Stomach (tissue), 9 donors: ENCODE results near the gene TBC1D14. TPM values are rescaled to one million over a fixed set of nuclear protein-coding genes. Genes with fewer than 3 reads are reported as not detected.

Experiments used
- DNase-seq, 2 donors: peaks; one replicate each; pipeline versions ENCODE4 v3.0.0 to v3.0.0-alpha.2; 2013 to 2019
- H3K27ac ChIP-seq, 5 donors: fragments of 200-600 bp in 4 of 5; sonication (generic) in 4 of 5; one replicate each; pipeline ENCODE4 v1.5.1; 2013 to 2019; ENCODE audit warnings: mild to moderate bottlenecking in 1 of 5, moderate library complexity in 1 of 5
- H3K27me3 ChIP-seq, 3 donors: fragments of 200-600 bp; sonication (generic); one replicate each; pipeline ENCODE4 v1.5.1; 2017 to 2019; ENCODE audit warnings: mixed run types in 1 of 3
- H3K36me3 ChIP-seq, 4 donors: fragments of 200-600 bp; sonication (generic); 1 replicate in 3 of 4; 2 replicates in 1 of 4; pipeline ENCODE4 v1.5.1; 2016 to 2019
- H3K4me1 ChIP-seq, 4 donors: fragments of 200-600 bp; sonication (generic); one replicate each; pipeline ENCODE4 v1.5.1; 2016 to 2019
- H3K4me3 ChIP-seq, 4 donors: fragments of 200-600 bp; sonication (generic) in 3 of 4; one replicate each; pipeline ENCODE4 v1.5.1; 2016 to 2019; ENCODE audit warnings: mild to moderate bottlenecking in 1 of 4
- H3K9me3 ChIP-seq, 4 donors: fragments of 200-600 bp; sonication (generic); one replicate each; pipeline ENCODE4 v1.5.1; 2016 to 2019
- EP300 ChIP-seq: sonication (generic); formaldehyde crosslinking; IDR thresholded peaks from one replicate; pipeline ENCODE4 v1.6.1; 2017; ENCODE audit warnings: antibody characterized with exemption
- POLR2A ChIP-seq, 4 donors: fragments of 450-650 bp; IDR thresholded peaks; one replicate each; pipeline ENCODE4 v1.6.1; 2016; ENCODE audit warnings: antibody characterized with exemption in 4 of 4, control low read depth in 2 of 4, mild to moderate bottlenecking in 1 of 4, moderate library complexity in 1 of 4
- POLR2AphosphoS5 ChIP-seq, 3 donors: sonication (generic); formaldehyde crosslinking; IDR thresholded peaks; one replicate each; pipeline ENCODE4 v1.6.1; 2016; ENCODE audit warnings: antibody characterized with exemption in 3 of 3
- WGBS, 5 donors: extraction: QIAGEN DNeasy Blood & Tissue Kit in 3 of 5; methylation state at CpG; one replicate each; pipeline versions ENCODE4 v1.1.5 to v1.1.7; 2013 to 2018; 5-methylcytosine and 5-hydroxymethylcytosine counted together
- intact Hi-C: fragments of 100-400 bp; cut with DNase I; formaldehyde crosslinking; loops from one replicate; pipeline ENCODE4 v1.15.1; 2023; ENCODE audit warnings: low total_unique reads
- polyA plus RNA-seq, 3 donors: library from polyadenylated mRNA; stranded (reverse); fragments of 200-250 nt; gene quantifications; one replicate each; pipeline ENCODE4 v1.2.3, GENCODE V29; 2013
- total RNA-seq, 5 donors: library from RNA; depleted of rRNA; stranded (reverse); fragments of >200 nt; gene quantifications; one replicate each; pipeline versions ENCODE4 v1.1.0 to v1.2.3, GENCODE V29; 2014 to 2016
- TF ChIP-seq, protein P1 (sequence below), 7 experiments: fragments of 450-650 bp in 4 of 7; fragments of 200-600 bp in 3 of 7; sonication (generic) in 3 of 7; IDR thresholded peaks; one replicate each; pipeline ENCODE4 v1.5.1; 2016 to 2019; ENCODE audit warnings: antibody characterized with exemption in 7 of 7, control low read depth in 2 of 7, mild to moderate bottlenecking in 1 of 7
- donor health status: healthy with polysubstance abuse.
- donor health status: Bipolar disorder and iron deficiency.
- donor health status: healthy.

The TBC1D14 gene
- total and polyA plus RNA-seq, 8 donors = 19.5 to 72.4 (median 40.4) TPM

DNA sequence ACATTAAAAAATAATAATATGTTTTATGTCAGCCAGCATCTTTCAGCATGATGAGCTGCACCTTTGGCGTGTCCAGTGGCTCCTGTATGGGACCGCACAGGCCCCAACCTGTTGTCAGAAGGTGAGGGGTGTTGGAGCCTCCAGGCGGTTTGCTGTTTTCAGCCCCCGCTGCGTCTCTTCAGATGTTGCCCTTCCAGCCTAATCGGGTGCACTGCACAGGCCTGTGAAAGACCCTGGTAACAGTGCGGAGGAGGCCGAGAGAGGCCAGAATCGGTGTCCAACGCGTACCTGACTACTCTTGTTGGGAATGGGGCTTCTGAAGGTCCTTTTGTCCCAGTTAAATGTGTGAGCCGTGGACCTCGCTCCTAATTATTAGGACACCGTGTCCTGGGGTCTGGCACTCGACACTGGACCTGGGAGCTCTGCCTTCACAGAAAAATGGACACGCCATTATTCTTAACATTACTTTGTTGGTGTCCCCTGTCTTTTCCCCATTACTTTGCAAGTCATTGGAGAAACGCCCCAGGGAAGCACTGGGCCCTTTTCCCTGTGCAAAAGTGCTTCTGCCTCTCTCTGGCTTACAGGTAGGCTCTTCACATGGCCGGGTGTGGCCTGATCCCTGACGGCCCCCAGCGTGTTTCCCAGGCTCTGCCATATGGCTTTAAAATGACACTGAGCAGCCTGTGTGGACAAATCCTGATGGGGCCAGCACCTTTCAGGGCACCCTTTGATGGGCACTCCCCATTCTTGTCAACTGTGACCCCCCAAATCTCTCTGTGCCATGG is 51.2 kb downstream of the TBC1D14 start:
- no peak for DNase-seq

DNA sequence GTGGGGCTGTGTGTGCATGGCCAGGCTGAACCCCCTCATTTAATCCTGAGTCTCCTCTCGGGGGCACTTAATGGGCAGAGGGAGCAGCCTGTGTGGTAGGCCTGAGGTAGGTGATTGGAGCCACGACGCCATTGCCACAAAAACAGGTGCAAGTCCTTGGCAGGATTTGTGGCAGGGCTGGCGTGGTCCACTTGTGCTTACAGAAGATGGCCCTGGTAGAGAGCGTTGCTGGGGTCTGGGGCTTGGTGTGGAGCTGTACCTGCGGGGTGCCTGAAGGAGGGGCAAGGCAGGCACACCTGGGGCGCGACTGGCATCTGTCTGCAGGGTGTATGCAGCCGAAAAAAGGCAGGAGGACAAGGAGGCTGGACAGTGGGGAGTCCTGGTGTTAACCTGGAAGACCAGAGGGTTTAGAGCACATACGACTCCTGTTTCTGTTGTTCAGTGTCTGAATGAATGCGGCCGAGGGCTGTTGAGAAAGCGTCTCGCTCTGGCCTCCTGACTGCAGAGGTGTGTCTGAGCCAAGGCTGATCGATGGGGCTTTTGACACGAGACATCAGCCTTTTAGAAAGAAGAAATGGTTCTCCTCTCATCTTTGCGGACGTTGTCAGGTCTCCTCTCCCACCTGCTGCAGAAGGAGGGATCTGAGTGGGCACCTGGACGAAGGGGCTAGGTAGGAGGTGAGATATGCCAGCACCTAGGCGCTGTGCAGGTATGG is 52.0 kb downstream of the TBC1D14 start:
- Histone ChIP-seq H3K4me1 (peaks cover 41 to 92% (median 63%) of the 10 kb centered on the region in 4 donors), H3K36me3 (no peaks in the 10 kb centered on the region), H3K4me3 (no peak overlapping the region), H3K9me3 (no peaks in the 10 kb centered on the region), H3K27me3 (no peaks in the 10 kb centered on the region), H3K27ac (peak overlapping the region in 4 of 5 donors; percentile 5 to 87 (median 34))
- no peak for TF ChIP-seq POLR2AphosphoS5 (IDR thresholded peaks at IDR 0.05)
- TF ChIP-seq, protein P1, sequence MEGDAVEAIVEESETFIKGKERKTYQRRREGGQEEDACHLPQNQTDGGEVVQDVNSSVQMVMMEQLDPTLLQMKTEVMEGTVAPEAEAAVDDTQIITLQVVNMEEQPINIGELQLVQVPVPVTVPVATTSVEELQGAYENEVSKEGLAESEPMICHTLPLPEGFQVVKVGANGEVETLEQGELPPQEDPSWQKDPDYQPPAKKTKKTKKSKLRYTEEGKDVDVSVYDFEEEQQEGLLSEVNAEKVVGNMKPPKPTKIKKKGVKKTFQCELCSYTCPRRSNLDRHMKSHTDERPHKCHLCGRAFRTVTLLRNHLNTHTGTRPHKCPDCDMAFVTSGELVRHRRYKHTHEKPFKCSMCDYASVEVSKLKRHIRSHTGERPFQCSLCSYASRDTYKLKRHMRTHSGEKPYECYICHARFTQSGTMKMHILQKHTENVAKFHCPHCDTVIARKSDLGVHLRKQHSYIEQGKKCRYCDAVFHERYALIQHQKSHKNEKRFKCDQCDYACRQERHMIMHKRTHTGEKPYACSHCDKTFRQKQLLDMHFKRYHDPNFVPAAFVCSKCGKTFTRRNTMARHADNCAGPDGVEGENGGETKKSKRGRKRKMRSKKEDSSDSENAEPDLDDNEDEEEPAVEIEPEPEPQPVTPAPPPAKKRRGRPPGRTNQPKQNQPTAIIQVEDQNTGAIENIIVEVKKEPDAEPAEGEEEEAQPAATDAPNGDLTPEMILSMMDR (IDR thresholded peaks at IDR 0.05) = no peak
- TF ChIP-seq POLR2A (IDR thresholded peaks at IDR 0.05) = no peak
- no peak for TF ChIP-seq EP300
- intact Hi-C loops = no loop called here
- 85 to 91% (median 86%) methylated on average over 18 to 20 of the region's 20 CpGs for WGBS, 5 donors
- DNase-seq = no peak

More for the DNA sequence above, 51.2 kb downstream of the TBC1D14 start:
- no peak overlapping the region for H3K4me3 ChIP-seq
- TF ChIP-seq POLR2A (IDR thresholded peaks at IDR 0.05) = no peak
- H3K27ac ChIP-seq = peak overlapping the region in 3 of 5 donors; percentile 23 to 87 (median 48)
- H3K9me3 ChIP-seq = no peaks in the 10 kb centered on the region
- H3K36me3 ChIP-seq = peaks cover 0 to 6% (median 0%) of the 10 kb centered on the region in 4 donors
- H3K4me1 ChIP-seq = peaks cover 49 to 96% (median 72%) of the 10 kb centered on the region in 4 donors
- WGBS, 5 donors = 87 to 95% (median 92%) methylated on average over 20 of the region's 20 CpGs
- intact Hi-C loops = no loop called here
- no peaks in the 10 kb centered on the region for H3K27me3 ChIP-seq

DNA sequence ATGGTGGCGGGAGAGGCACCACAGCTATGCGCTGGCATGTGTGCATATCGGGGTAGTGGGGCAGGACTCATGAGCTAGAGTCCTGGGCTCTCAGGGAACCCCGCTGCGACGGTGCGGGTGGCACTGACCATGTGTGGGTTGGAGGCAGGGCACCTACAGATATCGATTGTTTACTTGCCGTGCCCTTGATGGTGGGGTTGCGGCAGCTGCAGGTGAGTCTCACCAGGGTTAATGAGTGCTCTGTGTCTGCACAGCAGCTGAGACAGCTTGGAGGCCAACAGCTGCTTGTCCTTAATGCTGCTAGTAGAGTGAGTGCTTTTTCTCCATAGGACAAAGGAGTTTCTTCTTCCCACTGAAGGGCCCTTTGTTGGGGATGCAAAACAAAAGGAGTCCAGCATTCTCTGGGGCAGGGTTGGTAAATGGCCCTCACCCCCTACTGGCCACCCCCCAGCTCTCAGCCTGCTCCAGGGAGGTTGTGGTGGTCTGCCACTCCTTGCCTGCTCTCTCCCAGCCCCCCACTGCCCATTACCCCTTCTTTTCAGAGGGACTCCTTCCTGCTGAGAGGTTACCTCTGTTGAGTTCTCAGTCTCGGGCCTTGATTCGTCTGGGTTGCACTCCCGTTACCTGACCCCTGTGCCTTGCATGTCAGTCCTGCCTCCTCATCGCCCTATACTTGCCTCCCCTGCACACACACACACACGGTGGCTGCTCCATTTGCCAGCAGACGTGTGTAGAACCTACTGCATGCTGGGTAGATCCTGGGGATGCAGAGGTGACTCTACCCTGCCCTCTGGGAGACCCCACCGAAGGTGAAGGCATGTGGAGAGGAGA is 52.8 kb downstream of the TBC1D14 start:
- 56 to 70% (median 60%) methylated on average over 16 to 17 of the region's 17 CpGs for WGBS, 5 donors
- no peaks in the 10 kb centered on the region for H3K9me3 ChIP-seq
- no peak overlapping the region for H3K4me3 ChIP-seq
- TF ChIP-seq, protein P1 (IDR thresholded peaks at IDR 0.05) = no peak
- TF ChIP-seq EP300 = no peak
- peak; percentile 55 to 56 for DNase-seq
- intact Hi-C loops = no loop called here
- H3K27me3 ChIP-seq = no peaks in the 10 kb centered on the region
- peak overlapping the region; percentile 22 to 87 (median 35) for H3K27ac ChIP-seq
- H3K4me1 ChIP-seq = peaks cover 33 to 85% (median 57%) of the 10 kb centered on the region in 4 donors
- peaks cover 0 to 5% (median 2%) of the 10 kb centered on the region in 4 donors for H3K36me3 ChIP-seq

DNA sequence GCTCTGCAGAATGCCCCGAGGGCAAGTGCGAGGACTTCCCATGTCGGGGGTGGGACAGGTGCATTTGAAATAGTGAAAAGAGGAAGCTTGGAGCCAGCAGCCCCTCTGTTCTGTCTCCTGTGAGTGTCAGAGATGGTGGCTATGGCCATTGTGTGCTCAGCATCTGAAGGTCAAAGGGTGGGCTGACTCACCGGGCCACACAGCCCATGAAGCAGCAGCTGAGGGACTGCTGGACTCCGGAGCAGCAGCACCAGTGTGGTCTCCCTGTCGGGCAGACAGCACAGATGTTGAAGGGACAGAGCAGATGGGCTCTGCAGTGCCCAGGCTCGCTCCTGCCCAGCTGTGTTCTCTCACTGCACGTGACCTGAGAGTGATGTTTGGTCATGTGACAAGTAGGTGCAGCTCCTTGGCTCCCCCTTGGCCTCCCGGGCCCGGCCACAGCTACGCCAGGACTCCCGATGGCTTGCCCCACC is 53.5 kb downstream of the TBC1D14 start:
- H3K4me1 ChIP-seq = peaks cover 26 to 77% (median 50%) of the 10 kb centered on the region in 4 donors
- H3K9me3 ChIP-seq = no peaks in the 10 kb centered on the region
- WGBS, 5 donors = 69 to 86% (median 73%) methylated on average over 11 to 12 of the region's 12 CpGs
- H3K4me3 ChIP-seq = no peak overlapping the region
- H3K36me3 ChIP-seq = peaks cover 0 to 12% (median 10%) of the 10 kb centered on the region in 4 donors
- H3K27ac ChIP-seq = peak overlapping the region; percentile 22 to 87 (median 35)
- no peaks in the 10 kb centered on the region for H3K27me3 ChIP-seq
- intact Hi-C loops = no loop called here
- DNase-seq = no peak
- TF ChIP-seq POLR2A (IDR thresholded peaks at IDR 0.05) = no peak
- TF ChIP-seq, protein P1 (IDR thresholded peaks at IDR 0.05) = no peak
- no peak for TF ChIP-seq POLR2AphosphoS5 (IDR thresholded peaks at IDR 0.05)
- no peak for TF ChIP-seq EP300
